ENCODE measurements around the gene CPNE4. TPM values are rescaled to one million over a fixed set of nuclear protein-coding genes. Genes with fewer than 3 reads are reported as not detected.

Gene CPNE4
- total and polyA plus RNA-seq, 9 of the 15 experiments (the other 6 are each of a cell fraction or from before 2014, with no cell fraction given), result not detected

GRCh38 chr3:131775650-131776049 is 259.2 kb downstream of the CPNE4 start:
- H3K9me3 ChIP-seq (replicated peaks; ENCODE audit: control insufficient read depth, insufficient read depth, low read depth, low read length), result no peaks in the 10 kb centered on the region
- no peak overlapping the region for H3K9ac ChIP-seq (ENCODE audit: insufficient read depth in 1 of 2, low read depth in 2 of 2, low read length in 2 of 2)
- FAIRE-seq (no peak), DNase-seq (ENCODE audit: extremely low read depth in 1 of 4, low spot score in 3 of 4) (no peak), ATAC-seq (no peak)
- no peak overlapping the region for H3K4me3 ChIP-seq
- no peaks in the 10 kb centered on the region for H3K27me3 ChIP-seq (ENCODE audit: control insufficient read depth in 2 of 2, insufficient read depth in 2 of 2, low read length in 2 of 2)
- H3K4me1 ChIP-seq (replicated peaks in 1 of 2; ENCODE audit: control insufficient read depth in 2 of 2, insufficient read depth in 2 of 2, low read length in 2 of 2), result no peaks in the 10 kb centered on the region
- CTCF ChIA-PET (ENCODE audit: low intra/inter-chr PET ratio), result no interaction called here
- no peak overlapping the region for H2AFZ ChIP-seq (ENCODE audit: low read depth, low read length)
- BruUV-seq (replicated peaks), result no TSS peak
- H3K9me1 ChIP-seq (ENCODE audit: control insufficient read depth, insufficient read depth, low read length), result no peaks in the 10 kb centered on the region
- intact Hi-C loops (cut with micrococcal nuclease) (no loop called here), in situ Hi-C loops (cut with MboI) (loop anchor here (25.0 kb wide), 1 partner anchor 612 kb away; no protein-coding TSS in a partner anchor)
- no peaks in the 10 kb centered on the region for H3K36me3 ChIP-seq (ENCODE audit: control insufficient read depth, insufficient read depth, low read length)
- no peaks in the 10 kb centered on the region for H4K20me1 ChIP-seq (replicated peaks; ENCODE audit: control insufficient read depth, insufficient read depth, low read length)
- no peak overlapping the region for H3K4me2 ChIP-seq (ENCODE audit: insufficient read depth, low read length)
- no peaks in the 10 kb centered on the region for H3K79me2 ChIP-seq (ENCODE audit: control insufficient read depth, insufficient read depth, low read length)
- no peak overlapping the region for H3K27ac ChIP-seq (ENCODE audit: extremely low read depth, low read depth, low read length)
- POLR2A ChIA-PET, result no interaction called here
- TF ChIP-seq ATF1 (CRISPR knock-in tag; IDR thresholded peaks at IDR 0.05) (no peak), ATF1 (tag; IDR thresholded peaks at IDR 0.05) (no peak), MLX (CRISPR knock-in tag; conservative IDR thresholded peaks at IDR 0.05) (no peak), ZBTB9 (CRISPR knock-in tag; IDR thresholded peaks at IDR 0.05) (no peak), ZNF57 (CRISPR knock-in tag; IDR thresholded peaks at IDR 0.05) (no peak), ZNF263 (CRISPR knock-in tag; IDR thresholded peaks at IDR 0.05; ENCODE audit: borderline replicate concordance) (no peak), JUNB (CRISPR knock-in tag; conservative IDR thresholded peaks at IDR 0.05) (no peak), PHB (CRISPR knock-in tag; IDR thresholded peaks at IDR 0.05) (no peak), SAP30 (IDR thresholded peaks at IDR 0.05; ENCODE audit: borderline replicate concordance, insufficient read depth, low read depth, low read length, poor library complexity, severe bottlenecking) (no peak), AFF1 (IDR thresholded peaks at IDR 0.05; ENCODE audit: low read depth in 1 of 2, partially characterized antibody in 2 of 2) (no peak), KAT7 (CRISPR knock-in tag; IDR thresholded peaks at IDR 0.05; ENCODE audit: borderline replicate concordance) (no peak)
- TF ChIP-seq, protein P1, sequence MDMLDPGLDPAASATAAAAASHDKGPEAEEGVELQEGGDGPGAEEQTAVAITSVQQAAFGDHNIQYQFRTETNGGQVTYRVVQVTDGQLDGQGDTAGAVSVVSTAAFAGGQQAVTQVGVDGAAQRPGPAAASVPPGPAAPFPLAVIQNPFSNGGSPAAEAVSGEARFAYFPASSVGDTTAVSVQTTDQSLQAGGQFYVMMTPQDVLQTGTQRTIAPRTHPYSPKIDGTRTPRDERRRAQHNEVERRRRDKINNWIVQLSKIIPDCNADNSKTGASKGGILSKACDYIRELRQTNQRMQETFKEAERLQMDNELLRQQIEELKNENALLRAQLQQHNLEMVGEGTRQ (CRISPR knock-in tag; IDR thresholded peaks at IDR 0.05), result no peak
- TF ChIP-seq, protein P2, sequence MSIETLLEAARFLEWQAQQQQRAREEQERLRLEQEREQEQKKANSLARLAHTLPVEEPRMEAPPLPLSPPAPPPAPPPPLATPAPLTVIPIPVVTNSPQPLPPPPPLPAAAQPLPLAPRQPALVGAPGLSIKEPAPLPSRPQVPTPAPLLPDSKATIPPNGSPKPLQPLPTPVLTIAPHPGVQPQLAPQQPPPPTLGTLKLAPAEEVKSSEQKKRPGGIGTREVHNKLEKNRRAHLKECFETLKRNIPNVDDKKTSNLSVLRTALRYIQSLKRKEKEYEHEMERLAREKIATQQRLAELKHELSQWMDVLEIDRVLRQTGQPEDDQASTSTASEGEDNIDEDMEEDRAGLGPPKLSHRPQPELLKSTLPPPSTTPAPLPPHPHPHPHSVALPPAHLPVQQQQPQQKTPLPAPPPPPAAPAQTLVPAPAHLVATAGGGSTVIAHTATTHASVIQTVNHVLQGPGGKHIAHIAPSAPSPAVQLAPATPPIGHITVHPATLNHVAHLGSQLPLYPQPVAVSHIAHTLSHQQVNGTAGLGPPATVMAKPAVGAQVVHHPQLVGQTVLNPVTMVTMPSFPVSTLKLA (conservative IDR thresholded peaks at IDR 0.05), result no peak

Measured in K562 (cell line).